MCF 10A (cell line): ENCODE results near the gene CDKN2D. TPM values are rescaled to one million over a fixed set of nuclear protein-coding genes. Genes with fewer than 3 reads are reported as not detected.

Experiments
- BruUV-seq: library from RNA; stranded (reverse); fragments of 400-500 nt; replicated peaks from 2 replicates; lab custom pipeline; 2021; lab: Mats Ljungman, UMichigan
- CTCF ChIA-PET: fragments of 300-600 bp; sonication (Branson Sonifier 250); formaldehyde crosslinking; extraction: SDS; loops from one replicate; lab custom pipeline; 2021; ENCODE audit warnings: antibody characterized with exemption, inconsistent platforms; lab: Yijun Ruan, JAX
- POLR2A ChIA-PET: fragments of 300-600, 350-650 bp; sonication (Branson Sonifier 250); formaldehyde crosslinking; extraction: SDS; loops from one replicate; lab custom pipeline; 2020; ENCODE audit warnings: antibody characterized with exemption, inconsistent platforms; lab: Yijun Ruan, JAX
- DNase-seq: peaks from one replicate; pipeline ENCODE4 v3.0.0-alpha.2; 2018; ENCODE audit not compliant: unreplicated experiment
- H3K27ac Mint-ChIP-seq: one replicate; pipeline ENCODE4 v1.8.0; 2022; ENCODE audit warnings: mild to moderate bottlenecking, low read depth, mixed read lengths; ENCODE audit not compliant: unreplicated experiment
- H3K27me3 Mint-ChIP-seq: one replicate; pipeline ENCODE4 v1.8.0; 2022; ENCODE audit warnings: mixed read lengths; ENCODE audit not compliant: insufficient read depth, unreplicated experiment
- H3K36me3 Mint-ChIP-seq: one replicate; pipeline ENCODE4 v1.8.0; 2022; ENCODE audit warnings: mild to moderate bottlenecking, moderate library complexity, mixed read lengths; ENCODE audit not compliant: insufficient read depth, unreplicated experiment
- H3K4me1 Mint-ChIP-seq: one replicate; pipeline ENCODE4 v1.8.0; 2022; ENCODE audit warnings: mixed read lengths; ENCODE audit not compliant: insufficient read depth, unreplicated experiment
- H3K4me3 Mint-ChIP-seq: one replicate; pipeline ENCODE4 v1.8.0; 2022; ENCODE audit warnings: mild to moderate bottlenecking, moderate library complexity, mixed read lengths; ENCODE audit not compliant: unreplicated experiment
- H3K9me3 Mint-ChIP-seq: one replicate; pipeline ENCODE4 v1.8.0; 2022; ENCODE audit warnings: mixed read lengths; ENCODE audit not compliant: unreplicated experiment
- intact Hi-C: fragments of 100-400 bp; cut with micrococcal nuclease; formaldehyde crosslinking; loops from 2 replicates; pipeline ENCODE4 v1.14.1; 2022
- total RNA-seq: library from RNA; stranded (reverse); gene quantifications from 2 replicates; pipeline ENCODE4 v1.2.3, GENCODE V29; 2022
- TF ChIP-seq, protein P1 (sequence below): fragments of 200-600 bp; IDR thresholded peaks from one replicate; pipeline ENCODE4 v1.8.0; 2022; ENCODE audit warnings: antibody characterized with exemption, mild to moderate bottlenecking; ENCODE audit not compliant: unreplicated experiment

CDKN2D gene
- total RNA-seq, 1 experiment from 2014 or later = 2.6 TPM

DNA sequence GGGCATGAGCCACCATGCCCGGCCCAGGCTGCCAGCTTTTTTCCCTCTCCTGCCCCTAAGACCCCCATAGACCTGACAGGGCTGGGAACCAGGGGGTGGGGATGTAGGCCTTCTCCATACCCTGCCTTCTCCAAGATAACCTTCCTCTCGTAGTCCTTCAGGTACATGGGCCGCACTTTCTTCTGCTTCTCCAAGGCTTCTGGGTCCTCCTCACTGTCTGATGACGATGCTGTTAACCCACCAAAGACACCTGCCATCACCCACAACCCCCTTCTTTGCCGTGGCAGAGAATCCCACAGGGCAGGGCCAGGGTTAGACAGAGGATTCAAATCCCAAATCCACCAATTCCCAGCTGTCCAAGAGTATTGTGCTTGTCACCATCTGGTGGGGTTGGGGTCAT is 6.2 kb downstream of the CDKN2D start:
- Mint-ChIP-seq H3K4me3 (no peak overlapping the region), H3K36me3 (peaks cover 50% of the 10 kb centered on the region), H3K27me3 (no peaks in the 10 kb centered on the region), H3K4me1 (peaks cover 17% of the 10 kb centered on the region), H3K9me3 (no peaks in the 10 kb centered on the region), H3K27ac (no peak overlapping the region)
- intact Hi-C loops = no loop called here
- ChIA-PET POLR2A (interaction anchor here (0.6 kb wide), 1 partner anchor 11 kb away, joined by 3 read pairs; no protein-coding TSS in a partner anchor), CTCF (interaction anchor here (0.6 to 2.0 kb wide), 3 partner anchors 21 to 134 kb away, joined by 3 to 7 read pairs (median 3); no protein-coding TSS in a partner anchor)
- DNase-seq = no peak
- BruUV-seq = no TSS peak
- TF ChIP-seq, protein P1, sequence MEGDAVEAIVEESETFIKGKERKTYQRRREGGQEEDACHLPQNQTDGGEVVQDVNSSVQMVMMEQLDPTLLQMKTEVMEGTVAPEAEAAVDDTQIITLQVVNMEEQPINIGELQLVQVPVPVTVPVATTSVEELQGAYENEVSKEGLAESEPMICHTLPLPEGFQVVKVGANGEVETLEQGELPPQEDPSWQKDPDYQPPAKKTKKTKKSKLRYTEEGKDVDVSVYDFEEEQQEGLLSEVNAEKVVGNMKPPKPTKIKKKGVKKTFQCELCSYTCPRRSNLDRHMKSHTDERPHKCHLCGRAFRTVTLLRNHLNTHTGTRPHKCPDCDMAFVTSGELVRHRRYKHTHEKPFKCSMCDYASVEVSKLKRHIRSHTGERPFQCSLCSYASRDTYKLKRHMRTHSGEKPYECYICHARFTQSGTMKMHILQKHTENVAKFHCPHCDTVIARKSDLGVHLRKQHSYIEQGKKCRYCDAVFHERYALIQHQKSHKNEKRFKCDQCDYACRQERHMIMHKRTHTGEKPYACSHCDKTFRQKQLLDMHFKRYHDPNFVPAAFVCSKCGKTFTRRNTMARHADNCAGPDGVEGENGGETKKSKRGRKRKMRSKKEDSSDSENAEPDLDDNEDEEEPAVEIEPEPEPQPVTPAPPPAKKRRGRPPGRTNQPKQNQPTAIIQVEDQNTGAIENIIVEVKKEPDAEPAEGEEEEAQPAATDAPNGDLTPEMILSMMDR = no peak

DNA sequence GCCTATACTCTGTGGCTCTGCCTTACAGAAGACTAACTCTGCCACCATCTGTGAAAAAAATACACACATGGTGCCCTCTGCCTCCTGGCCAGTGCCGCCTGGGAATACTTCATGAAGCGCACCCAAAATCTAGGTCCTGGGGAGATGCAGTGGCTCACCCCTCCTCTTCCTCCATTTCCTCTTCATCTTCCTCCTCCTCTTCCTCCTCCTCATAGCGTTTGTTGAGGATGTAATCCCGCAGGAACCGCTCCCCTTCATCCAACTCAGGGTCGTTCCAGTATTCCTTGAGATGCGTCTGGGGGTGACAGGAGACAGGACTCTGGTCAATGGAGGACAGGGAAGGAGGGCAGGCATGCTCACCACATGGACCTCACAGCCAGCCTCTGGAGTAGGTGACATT is 8.6 kb downstream of the CDKN2D start:
- H3K27ac Mint-ChIP-seq = no peak overlapping the region
- no peaks in the 10 kb centered on the region for H3K27me3 Mint-ChIP-seq
- H3K4me3 Mint-ChIP-seq = no peak overlapping the region
- peaks cover 8% of the 10 kb centered on the region for H3K4me1 Mint-ChIP-seq
- POLR2A ChIA-PET = interaction anchor here (2.2 kb wide), 1 partner anchor 17 kb away, joined by 6 read pairs; the partner anchor contains the start of gene ATG4D
- peaks cover 65% of the 10 kb centered on the region for H3K36me3 Mint-ChIP-seq
- CTCF ChIA-PET = no interaction called here
- DNase-seq = no peak
- TF ChIP-seq, protein P1 = no peak
- H3K9me3 Mint-ChIP-seq = no peaks in the 10 kb centered on the region
- BruUV-seq = no TSS peak
- intact Hi-C loops = no loop called here

DNA sequence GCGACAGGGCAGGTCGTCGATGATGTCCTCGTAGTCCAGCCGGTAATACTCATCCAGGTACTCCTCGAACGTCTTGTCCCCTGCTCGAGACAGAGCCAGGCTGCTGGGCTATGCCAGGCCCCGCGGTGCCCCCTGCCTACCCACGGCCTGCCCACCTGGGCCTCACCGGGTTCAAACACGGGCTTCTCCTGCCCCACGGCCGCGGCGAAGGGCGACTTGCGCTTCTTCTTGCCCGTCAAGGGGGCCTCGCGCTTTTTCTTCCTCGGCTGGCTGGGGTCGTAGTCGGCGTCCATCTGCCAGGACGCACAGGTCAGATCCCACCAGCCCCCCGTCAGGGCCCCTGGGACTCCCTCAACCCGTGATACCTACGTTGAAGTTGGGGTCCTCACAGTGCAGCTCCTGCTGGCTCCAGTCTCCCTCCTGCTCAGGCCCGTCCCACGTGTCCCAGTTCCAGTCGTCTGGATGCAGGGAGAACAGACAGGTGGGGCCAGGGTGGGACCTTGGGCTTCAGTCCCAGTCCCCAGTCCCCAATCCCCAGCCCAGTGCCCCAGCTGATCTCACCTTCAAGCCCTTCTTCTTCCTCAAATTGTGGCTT is 11.1 kb downstream of the CDKN2D start:
- Mint-ChIP-seq H3K27me3 (no peaks in the 10 kb centered on the region), H3K4me1 (no peaks in the 10 kb centered on the region), H3K27ac (no peak overlapping the region), H3K9me3 (no peaks in the 10 kb centered on the region), H3K36me3 (peaks cover 86% of the 10 kb centered on the region), H3K4me3 (no peak overlapping the region)
- ChIA-PET POLR2A (no interaction called here), CTCF (interaction anchor here (0.6 kb wide), 1 partner anchor 14 kb away, joined by 3 read pairs; no protein-coding TSS in a partner anchor)
- intact Hi-C loops = no loop called here
- DNase-seq = no peak
- TF ChIP-seq, protein P1 = no peak
- no TSS peak for BruUV-seq

DNA sequence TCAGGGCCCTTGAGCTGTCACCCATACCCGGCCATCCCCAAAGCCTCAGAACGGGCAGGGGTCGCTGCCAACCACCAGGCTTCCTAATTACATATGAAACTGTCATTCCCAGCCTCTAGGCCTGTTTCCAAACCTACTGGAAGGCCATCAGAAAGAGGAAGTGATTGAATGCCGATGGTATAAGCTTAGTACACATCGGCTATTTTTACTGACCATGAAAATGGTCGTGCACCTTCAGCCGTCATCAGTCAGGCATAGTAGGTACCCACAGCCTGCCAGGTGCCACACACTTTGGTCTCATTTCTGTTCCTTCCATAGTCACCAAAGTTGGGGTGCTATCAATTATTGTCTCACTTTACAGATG is 13.2 kb downstream of the CDKN2D start:
- H3K27me3 Mint-ChIP-seq = no peaks in the 10 kb centered on the region
- H3K4me1 Mint-ChIP-seq = no peaks in the 10 kb centered on the region
- peaks cover 87% of the 10 kb centered on the region for H3K36me3 Mint-ChIP-seq
- ChIA-PET CTCF (interaction anchor here (0.6 to 1.5 kb wide), 8 partner anchors 9 to 364 kb away, joined by 3 to 9 read pairs (median 4); no protein-coding TSS in a partner anchor), POLR2A (interaction anchor here (1.6 to 3.1 kb wide), 4 partner anchors 12 to 24 kb away, joined by 3 to 23 read pairs (median 5); partner anchors contain the start of genes CDKN2D and KRI1)
- TF ChIP-seq, protein P1 = no peak
- H3K4me3 Mint-ChIP-seq = no peak overlapping the region
- H3K9me3 Mint-ChIP-seq = no peaks in the 10 kb centered on the region
- no peak overlapping the region for H3K27ac Mint-ChIP-seq
- BruUV-seq = no TSS peak
- no peak for DNase-seq
- intact Hi-C loops = no loop called here
